ENCODE measurements around the gene MED15.

The MED15 gene

DNA sequence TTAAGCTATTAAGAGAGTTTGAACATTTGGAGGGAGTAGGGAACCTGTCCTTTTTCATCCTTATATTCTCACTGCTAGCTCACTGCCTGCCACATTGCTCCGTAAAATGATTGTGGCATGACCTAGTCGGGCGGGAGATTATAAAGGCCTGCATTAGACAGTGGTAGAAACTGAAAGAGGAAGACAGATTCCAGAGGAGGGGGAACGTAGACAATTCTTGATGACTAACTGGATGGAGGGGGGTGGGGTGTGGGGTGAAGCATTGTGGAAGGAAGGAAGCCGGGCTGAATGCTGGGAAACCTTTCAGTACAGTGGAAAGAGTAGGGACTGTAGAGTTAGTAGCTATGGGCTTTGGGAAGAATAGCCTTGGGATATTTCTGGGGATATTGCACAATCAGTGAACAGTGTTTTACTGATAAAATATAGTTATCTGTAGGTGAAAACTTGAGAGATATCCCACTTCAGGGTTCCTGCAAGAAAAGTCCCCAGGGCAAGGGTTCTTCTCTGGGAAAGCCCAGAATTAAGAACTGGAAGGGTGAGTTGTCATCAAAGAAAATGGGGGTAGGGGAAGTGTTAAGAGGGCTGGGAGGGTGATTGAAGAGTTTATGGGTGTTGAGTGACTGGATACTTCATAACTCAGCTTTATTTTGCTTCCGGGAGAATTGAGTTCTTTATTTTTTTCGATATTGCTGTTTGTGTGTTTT is 2.1 kb downstream of the MED15 start:
- no peaks in the 10 kb centered on the region for H3K27me3 ChIP-seq (ENCODE audit: control insufficient read depth, low read length)
- H4K20me1 ChIP-seq (ENCODE audit: control insufficient read depth, insufficient read depth, low read depth, low read length), result peaks cover 21% of the 10 kb centered on the region
- peaks cover 37% of the 10 kb centered on the region for H3K4me1 ChIP-seq (ENCODE audit: control insufficient read depth, low read length)
- peak overlapping the region; percentile 97 for H3K4me2 ChIP-seq (ENCODE audit: low read length)
- peak overlapping the region; percentile 98 for H3K4me3 ChIP-seq (ENCODE audit: low read length)
- H3K79me2 ChIP-seq (ENCODE audit: control insufficient read depth, low read length), result peaks cover 72% of the 10 kb centered on the region
- TF ChIP-seq, protein P1, sequence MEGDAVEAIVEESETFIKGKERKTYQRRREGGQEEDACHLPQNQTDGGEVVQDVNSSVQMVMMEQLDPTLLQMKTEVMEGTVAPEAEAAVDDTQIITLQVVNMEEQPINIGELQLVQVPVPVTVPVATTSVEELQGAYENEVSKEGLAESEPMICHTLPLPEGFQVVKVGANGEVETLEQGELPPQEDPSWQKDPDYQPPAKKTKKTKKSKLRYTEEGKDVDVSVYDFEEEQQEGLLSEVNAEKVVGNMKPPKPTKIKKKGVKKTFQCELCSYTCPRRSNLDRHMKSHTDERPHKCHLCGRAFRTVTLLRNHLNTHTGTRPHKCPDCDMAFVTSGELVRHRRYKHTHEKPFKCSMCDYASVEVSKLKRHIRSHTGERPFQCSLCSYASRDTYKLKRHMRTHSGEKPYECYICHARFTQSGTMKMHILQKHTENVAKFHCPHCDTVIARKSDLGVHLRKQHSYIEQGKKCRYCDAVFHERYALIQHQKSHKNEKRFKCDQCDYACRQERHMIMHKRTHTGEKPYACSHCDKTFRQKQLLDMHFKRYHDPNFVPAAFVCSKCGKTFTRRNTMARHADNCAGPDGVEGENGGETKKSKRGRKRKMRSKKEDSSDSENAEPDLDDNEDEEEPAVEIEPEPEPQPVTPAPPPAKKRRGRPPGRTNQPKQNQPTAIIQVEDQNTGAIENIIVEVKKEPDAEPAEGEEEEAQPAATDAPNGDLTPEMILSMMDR (IDR thresholded peaks at IDR 0.05; ENCODE audit: low read depth, low read length, poor library complexity, severe bottlenecking), result no peak
- TF ChIP-seq EZH2phosphoT487 (IDR thresholded peaks at IDR 0.05; ENCODE audit: borderline replicate concordance, low read length), result no peak
- no peaks in the 10 kb centered on the region for H3K9me2 ChIP-seq (replicated peaks; ENCODE audit: control insufficient read depth, low read length)
- peak overlapping the region; percentile 58 for H3K27ac ChIP-seq (ENCODE audit: low read depth, low read length)
- peaks cover 48% of the 10 kb centered on the region for H3K36me3 ChIP-seq (ENCODE audit: control insufficient read depth, low read length)
- no peaks in the 10 kb centered on the region for H3F3A ChIP-seq (ENCODE audit: control insufficient read depth, insufficient read depth)
- H3K9me3 ChIP-seq (ENCODE audit: control insufficient read depth, insufficient read depth, low read length), result no peaks in the 10 kb centered on the region

DNA sequence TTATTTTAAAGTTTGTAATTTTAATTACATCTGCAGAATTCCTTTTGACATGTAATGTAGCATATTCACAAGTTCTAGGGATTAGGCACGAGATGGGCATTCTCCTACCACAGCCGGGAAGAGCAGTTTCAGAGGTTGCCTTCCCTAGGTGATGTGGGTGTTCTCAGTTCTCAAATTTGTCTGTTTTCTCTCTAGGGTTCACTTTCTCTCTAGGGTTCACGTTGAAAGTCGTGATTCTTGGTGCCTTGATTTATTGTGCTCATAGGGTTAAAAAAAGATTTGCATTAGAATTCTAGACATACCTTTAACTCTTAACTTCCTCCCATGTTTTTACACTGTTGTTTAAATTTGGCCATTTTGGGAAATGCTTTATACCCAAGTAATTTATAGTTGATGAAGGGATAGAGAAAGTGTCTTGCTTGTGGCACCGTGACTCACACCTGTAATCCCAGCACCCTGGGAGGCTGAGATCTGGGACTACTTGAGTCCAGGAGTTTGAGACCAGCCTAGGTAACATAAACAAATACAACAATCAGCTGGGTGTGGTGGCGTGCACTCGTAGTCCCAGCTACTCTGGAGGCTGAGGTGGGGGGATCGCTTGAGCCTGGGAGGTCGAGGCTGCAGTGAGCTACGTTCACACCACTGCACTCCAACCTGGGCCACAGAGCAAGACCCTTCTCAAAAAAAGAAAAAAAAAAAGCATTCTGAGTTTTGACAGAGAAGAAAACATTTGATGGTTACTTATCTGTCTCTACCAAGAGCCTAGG is 3.6 kb downstream of the MED15 start:
- H3K4me3 ChIP-seq (ENCODE audit: low read length), result peak overlapping the region; percentile 10; the same call in 1 of the 2 replicates
- H3K79me2 ChIP-seq (ENCODE audit: control insufficient read depth, low read length), result peaks cover 85% of the 10 kb centered on the region
- no peaks in the 10 kb centered on the region for H3F3A ChIP-seq (ENCODE audit: control insufficient read depth, insufficient read depth)
- H3K9me2 ChIP-seq (replicated peaks; ENCODE audit: control insufficient read depth, low read length), result no peaks in the 10 kb centered on the region
- H4K20me1 ChIP-seq (ENCODE audit: control insufficient read depth, insufficient read depth, low read depth, low read length), result peaks cover 25% of the 10 kb centered on the region
- peaks cover 56% of the 10 kb centered on the region for H3K36me3 ChIP-seq (ENCODE audit: control insufficient read depth, low read length)
- H3K27ac ChIP-seq (ENCODE audit: low read depth, low read length), result no peak overlapping the region
- H3K4me1 ChIP-seq (ENCODE audit: control insufficient read depth, low read length), result peaks cover 37% of the 10 kb centered on the region
- no peaks in the 10 kb centered on the region for H3K9me3 ChIP-seq (ENCODE audit: control insufficient read depth, insufficient read depth, low read length)
- H3K27me3 ChIP-seq (ENCODE audit: control insufficient read depth, low read length), result no peaks in the 10 kb centered on the region
- TF ChIP-seq, protein P1 (IDR thresholded peaks at IDR 0.05; ENCODE audit: low read depth, low read length, poor library complexity, severe bottlenecking), result no peak
- no peak for TF ChIP-seq EZH2phosphoT487 (IDR thresholded peaks at IDR 0.05; ENCODE audit: borderline replicate concordance, low read length)
- H3K4me2 ChIP-seq (ENCODE audit: low read length), result peak overlapping the region; percentile 97

DNA sequence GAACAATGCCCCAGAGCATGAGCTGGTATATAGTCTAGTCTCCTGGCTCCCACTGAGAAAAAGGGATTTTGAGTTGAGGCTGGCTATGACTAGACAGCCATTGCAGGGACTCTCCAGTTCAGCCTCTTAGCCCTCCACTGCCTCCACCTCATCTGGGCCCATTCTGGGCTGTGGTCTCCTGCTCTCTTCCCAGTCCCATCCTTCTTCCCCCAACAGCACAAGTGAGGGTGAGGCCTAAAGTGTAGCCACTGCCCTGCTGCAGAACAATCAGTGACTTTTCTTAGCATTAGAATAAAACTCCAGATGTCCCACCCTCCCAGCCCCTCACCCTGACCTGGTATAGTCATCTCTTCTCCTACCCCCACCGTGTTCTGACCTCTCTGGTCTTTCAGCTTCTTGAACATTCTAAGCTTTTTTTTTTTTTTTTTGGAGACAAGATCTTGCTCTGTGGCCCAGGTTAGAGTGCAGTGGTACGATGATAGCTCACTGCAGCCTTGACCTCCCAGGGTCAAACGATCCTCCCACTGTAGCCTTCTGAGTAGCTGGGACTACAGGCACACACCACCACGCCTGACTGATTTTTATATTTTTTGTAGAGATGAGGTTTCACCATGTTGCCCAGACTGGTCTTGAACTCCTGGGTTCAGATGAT is 4.3 kb downstream of the MED15 start:
- H4K20me1 ChIP-seq (ENCODE audit: control insufficient read depth, insufficient read depth, low read depth, low read length), result peaks cover 25% of the 10 kb centered on the region
- H3K4me2 ChIP-seq (ENCODE audit: low read length), result no peak overlapping the region; the same call in 1 of the 2 replicates
- H3K27me3 ChIP-seq (ENCODE audit: control insufficient read depth, low read length), result no peaks in the 10 kb centered on the region
- H3K4me3 ChIP-seq (ENCODE audit: low read length), result no peak overlapping the region
- H3F3A ChIP-seq (ENCODE audit: control insufficient read depth, insufficient read depth), result no peaks in the 10 kb centered on the region
- TF ChIP-seq, protein P1 (IDR thresholded peaks at IDR 0.05; ENCODE audit: low read depth, low read length, poor library complexity, severe bottlenecking), result no peak
- no peak for TF ChIP-seq EZH2phosphoT487 (IDR thresholded peaks at IDR 0.05; ENCODE audit: borderline replicate concordance, low read length)
- no peaks in the 10 kb centered on the region for H3K9me2 ChIP-seq (replicated peaks; ENCODE audit: control insufficient read depth, low read length)
- H3K27ac ChIP-seq (ENCODE audit: low read depth, low read length), result no peak overlapping the region
- peaks cover 59% of the 10 kb centered on the region for H3K36me3 ChIP-seq (ENCODE audit: control insufficient read depth, low read length)
- no peaks in the 10 kb centered on the region for H3K9me3 ChIP-seq (ENCODE audit: control insufficient read depth, insufficient read depth, low read length)
- peaks cover 90% of the 10 kb centered on the region for H3K79me2 ChIP-seq (ENCODE audit: control insufficient read depth, low read length)
- peaks cover 37% of the 10 kb centered on the region for H3K4me1 ChIP-seq (ENCODE audit: control insufficient read depth, low read length)
